ENCODE results near the gene PDE2A. TPM values are rescaled to one million over a fixed set of nuclear protein-coding genes. Genes with fewer than 3 reads are reported as not detected.

The PDE2A gene
- polyA plus RNA-seq, 1 donor (not counting 4 experiments of a cell fraction or from before 2014, with no cell fraction given) = 0.38 TPM

DNA sequence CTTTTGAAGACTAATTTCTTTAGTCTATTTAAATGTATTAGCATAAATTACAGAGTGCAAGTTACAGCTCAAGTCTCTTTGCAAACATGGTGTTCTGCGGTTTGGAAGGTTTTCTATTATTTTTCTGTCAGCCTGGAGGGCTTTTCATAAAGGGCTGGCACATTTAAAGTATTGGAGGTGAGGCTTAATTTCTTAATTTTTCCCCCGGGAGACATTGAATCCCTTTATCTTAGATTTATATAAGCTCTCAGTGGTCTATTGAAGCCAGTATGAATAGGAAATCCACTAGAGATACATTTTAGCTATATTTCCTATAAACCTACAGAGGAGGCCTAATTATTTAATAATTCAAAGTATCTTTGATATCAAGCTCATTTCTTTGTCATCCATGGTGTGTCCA lies 137.2 kb downstream of the PDE2A start:
- Histone ChIP-seq H3K79me2 (ENCODE audit: control insufficient read depth, insufficient read depth, low read length) (no peaks in the 10 kb centered on the region), H3K27me3 (ENCODE audit: control insufficient read depth, extremely low read depth, insufficient read depth, low read length) (no peaks in the 10 kb centered on the region), H3K4me3 (ENCODE audit: control insufficient read depth in 2 of 3, extremely low read depth in 1 of 3, insufficient read depth in 2 of 3, low read depth in 1 of 3, low read length in 3 of 3) (no peak overlapping the region), H3K9ac (ENCODE audit: control insufficient read depth, extremely low read depth, insufficient read depth, low read length) (no peak overlapping the region), H3K4me2 (ENCODE audit: control insufficient read depth, extremely low read depth, insufficient read depth, low read depth, low read length) (no peak overlapping the region), H3K9me3 (ENCODE audit: control insufficient read depth, low read depth, low read length) (no peaks in the 10 kb centered on the region), H2AFZ (ENCODE audit: control insufficient read depth, low read length) (no peak overlapping the region), H4K20me1 (ENCODE audit: control insufficient read depth, extremely low read depth, insufficient read depth, low read length) (no peaks in the 10 kb centered on the region), H3K4me1 (ENCODE audit: control insufficient read depth, extremely low read depth, insufficient read depth, low read length) (peaks cover 9% of the 10 kb centered on the region), H3K36me3 (ENCODE audit: control insufficient read depth in 2 of 2, extremely low read depth in 1 of 2, insufficient read depth in 2 of 2, low read length in 2 of 2) (no peaks in the 10 kb centered on the region), H3K27ac (ENCODE audit: control insufficient read depth, insufficient read depth, low read length) (no peak overlapping the region), H3K9me1 (ENCODE audit: control insufficient read depth, extremely low read depth, insufficient read depth, low read length) (no peaks in the 10 kb centered on the region)
- no peak for FAIRE-seq
- dilution Hi-C loops (cut with MboI; ENCODE audit: extremely low pct_ligation_motif_present, low sequenced_read_pairs) = no loop called here
- no peak for TF ChIP-seq EZH2 (IDR thresholded peaks at IDR 0.05; ENCODE audit: low read length)
- TF ChIP-seq, protein P1, sequence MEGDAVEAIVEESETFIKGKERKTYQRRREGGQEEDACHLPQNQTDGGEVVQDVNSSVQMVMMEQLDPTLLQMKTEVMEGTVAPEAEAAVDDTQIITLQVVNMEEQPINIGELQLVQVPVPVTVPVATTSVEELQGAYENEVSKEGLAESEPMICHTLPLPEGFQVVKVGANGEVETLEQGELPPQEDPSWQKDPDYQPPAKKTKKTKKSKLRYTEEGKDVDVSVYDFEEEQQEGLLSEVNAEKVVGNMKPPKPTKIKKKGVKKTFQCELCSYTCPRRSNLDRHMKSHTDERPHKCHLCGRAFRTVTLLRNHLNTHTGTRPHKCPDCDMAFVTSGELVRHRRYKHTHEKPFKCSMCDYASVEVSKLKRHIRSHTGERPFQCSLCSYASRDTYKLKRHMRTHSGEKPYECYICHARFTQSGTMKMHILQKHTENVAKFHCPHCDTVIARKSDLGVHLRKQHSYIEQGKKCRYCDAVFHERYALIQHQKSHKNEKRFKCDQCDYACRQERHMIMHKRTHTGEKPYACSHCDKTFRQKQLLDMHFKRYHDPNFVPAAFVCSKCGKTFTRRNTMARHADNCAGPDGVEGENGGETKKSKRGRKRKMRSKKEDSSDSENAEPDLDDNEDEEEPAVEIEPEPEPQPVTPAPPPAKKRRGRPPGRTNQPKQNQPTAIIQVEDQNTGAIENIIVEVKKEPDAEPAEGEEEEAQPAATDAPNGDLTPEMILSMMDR (optimal IDR thresholded peaks at IDR 0.05 in 1 of 3, IDR thresholded peaks at IDR 0.05 in 1 of 3, conservative IDR thresholded peaks at IDR 0.05 in 1 of 3; ENCODE audit: extremely low read depth in 1 of 3, insufficient read depth in 2 of 3, low read length in 3 of 3) = no peak
- DNase-seq (ENCODE audit: low read depth, low spot score) = no peak

DNA sequence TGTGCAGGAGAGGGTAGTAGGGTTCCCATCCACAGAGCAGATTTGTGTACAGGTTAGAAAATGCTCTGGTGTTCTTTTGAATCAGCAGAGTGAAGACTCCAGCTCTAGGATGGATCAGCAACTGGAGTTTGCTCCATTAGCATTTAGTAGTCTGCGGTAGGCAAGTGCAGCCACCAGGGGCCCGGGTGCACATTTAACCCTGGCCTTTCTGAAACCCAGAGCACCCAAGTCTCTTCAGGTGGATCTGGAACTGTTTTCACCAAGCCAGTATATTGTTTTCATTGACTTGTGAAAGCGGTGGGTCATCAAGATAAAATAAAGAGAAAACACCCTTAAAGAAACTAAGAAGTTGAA lies 139.1 kb downstream of the PDE2A start:
- no peak for DNase-seq (ENCODE audit: low read depth, low spot score)

More for the DNA sequence above, 139.1 kb downstream of the PDE2A start:
- H3K4me1 ChIP-seq (ENCODE audit: control insufficient read depth, extremely low read depth, insufficient read depth, low read length) = peaks cover 9% of the 10 kb centered on the region
- H3K9me1 ChIP-seq (ENCODE audit: control insufficient read depth, extremely low read depth, insufficient read depth, low read length) = no peaks in the 10 kb centered on the region
- no peak for TF ChIP-seq EZH2 (IDR thresholded peaks at IDR 0.05; ENCODE audit: low read length)
- TF ChIP-seq, protein P1 (optimal IDR thresholded peaks at IDR 0.05 in 1 of 3, IDR thresholded peaks at IDR 0.05 in 1 of 3, conservative IDR thresholded peaks at IDR 0.05 in 1 of 3; ENCODE audit: extremely low read depth in 1 of 3, insufficient read depth in 2 of 3, low read length in 3 of 3) = peak in 1 of 3 experiments; percentile 40
- no peak for FAIRE-seq
- dilution Hi-C loops (cut with MboI; ENCODE audit: extremely low pct_ligation_motif_present, low sequenced_read_pairs) = no loop called here
- no peak overlapping the region for H3K4me3 ChIP-seq (ENCODE audit: control insufficient read depth in 2 of 3, extremely low read depth in 1 of 3, insufficient read depth in 2 of 3, low read depth in 1 of 3, low read length in 3 of 3)
- H3K27ac ChIP-seq (ENCODE audit: control insufficient read depth, insufficient read depth, low read length) = no peak overlapping the region
- peak overlapping the region; percentile 38 for H2AFZ ChIP-seq (ENCODE audit: control insufficient read depth, low read length)
- no peaks in the 10 kb centered on the region for H3K9me3 ChIP-seq (ENCODE audit: control insufficient read depth, low read depth, low read length)
- H4K20me1 ChIP-seq (ENCODE audit: control insufficient read depth, extremely low read depth, insufficient read depth, low read length) = no peaks in the 10 kb centered on the region
- no peaks in the 10 kb centered on the region for H3K27me3 ChIP-seq (ENCODE audit: control insufficient read depth, extremely low read depth, insufficient read depth, low read length)
- no peak overlapping the region for H3K4me2 ChIP-seq (ENCODE audit: control insufficient read depth, extremely low read depth, insufficient read depth, low read depth, low read length)
- H3K36me3 ChIP-seq (ENCODE audit: control insufficient read depth in 2 of 2, extremely low read depth in 1 of 2, insufficient read depth in 2 of 2, low read length in 2 of 2) = no peaks in the 10 kb centered on the region
- H3K79me2 ChIP-seq (ENCODE audit: control insufficient read depth, insufficient read depth, low read length) = no peaks in the 10 kb centered on the region
- H3K9ac ChIP-seq (ENCODE audit: control insufficient read depth, extremely low read depth, insufficient read depth, low read length) = no peak overlapping the region
